Measurements from ENCODE around the gene ANKRD10.

The ANKRD10 gene

DNA sequence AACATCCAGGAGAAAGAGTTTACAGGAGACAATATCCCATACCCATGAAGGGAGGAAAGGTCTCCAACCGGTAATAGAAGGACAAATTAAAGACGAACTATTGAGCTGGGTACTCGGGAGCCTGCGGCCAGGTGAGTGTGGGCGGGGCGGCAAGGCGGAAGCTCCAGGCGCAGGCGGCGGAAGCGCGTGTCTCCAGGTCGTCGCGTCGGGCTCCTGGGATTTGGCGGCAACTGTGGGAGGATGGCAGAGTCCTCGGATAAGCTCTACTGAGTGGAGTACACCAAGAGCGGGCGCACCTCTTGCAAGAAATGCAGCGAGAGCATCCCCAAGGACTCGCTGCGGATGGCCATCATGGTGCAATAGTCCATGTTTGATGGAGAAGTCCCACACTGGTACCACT is 21.6 kb upstream of the ANKRD10 start:
- H3K4me1 ChIP-seq (ENCODE audit: insufficient read depth, poor library complexity, severe bottlenecking), result no peaks in the 10 kb centered on the region
- no peak overlapping the region for H3K27ac ChIP-seq (ENCODE audit: poor library complexity, severe bottlenecking)
- ATAC-seq (ENCODE audit: low read depth) (no peak), DNase-seq (ENCODE audit: low spot score) (no peak)
- H3K36me3 ChIP-seq (ENCODE audit: low read depth), result no peaks in the 10 kb centered on the region
- H3K9me3 ChIP-seq (ENCODE audit: severe bottlenecking), result no peaks in the 10 kb centered on the region
- no peaks in the 10 kb centered on the region for H3K27me3 ChIP-seq (ENCODE audit: insufficient read depth, poor library complexity, severe bottlenecking)
- TF ChIP-seq, protein P1, sequence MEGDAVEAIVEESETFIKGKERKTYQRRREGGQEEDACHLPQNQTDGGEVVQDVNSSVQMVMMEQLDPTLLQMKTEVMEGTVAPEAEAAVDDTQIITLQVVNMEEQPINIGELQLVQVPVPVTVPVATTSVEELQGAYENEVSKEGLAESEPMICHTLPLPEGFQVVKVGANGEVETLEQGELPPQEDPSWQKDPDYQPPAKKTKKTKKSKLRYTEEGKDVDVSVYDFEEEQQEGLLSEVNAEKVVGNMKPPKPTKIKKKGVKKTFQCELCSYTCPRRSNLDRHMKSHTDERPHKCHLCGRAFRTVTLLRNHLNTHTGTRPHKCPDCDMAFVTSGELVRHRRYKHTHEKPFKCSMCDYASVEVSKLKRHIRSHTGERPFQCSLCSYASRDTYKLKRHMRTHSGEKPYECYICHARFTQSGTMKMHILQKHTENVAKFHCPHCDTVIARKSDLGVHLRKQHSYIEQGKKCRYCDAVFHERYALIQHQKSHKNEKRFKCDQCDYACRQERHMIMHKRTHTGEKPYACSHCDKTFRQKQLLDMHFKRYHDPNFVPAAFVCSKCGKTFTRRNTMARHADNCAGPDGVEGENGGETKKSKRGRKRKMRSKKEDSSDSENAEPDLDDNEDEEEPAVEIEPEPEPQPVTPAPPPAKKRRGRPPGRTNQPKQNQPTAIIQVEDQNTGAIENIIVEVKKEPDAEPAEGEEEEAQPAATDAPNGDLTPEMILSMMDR (IDR thresholded peaks at IDR 0.05; ENCODE audit: poor library complexity, severe bottlenecking), result no peak
- H3K4me3 ChIP-seq (ENCODE audit: severe bottlenecking), result no peak overlapping the region

DNA sequence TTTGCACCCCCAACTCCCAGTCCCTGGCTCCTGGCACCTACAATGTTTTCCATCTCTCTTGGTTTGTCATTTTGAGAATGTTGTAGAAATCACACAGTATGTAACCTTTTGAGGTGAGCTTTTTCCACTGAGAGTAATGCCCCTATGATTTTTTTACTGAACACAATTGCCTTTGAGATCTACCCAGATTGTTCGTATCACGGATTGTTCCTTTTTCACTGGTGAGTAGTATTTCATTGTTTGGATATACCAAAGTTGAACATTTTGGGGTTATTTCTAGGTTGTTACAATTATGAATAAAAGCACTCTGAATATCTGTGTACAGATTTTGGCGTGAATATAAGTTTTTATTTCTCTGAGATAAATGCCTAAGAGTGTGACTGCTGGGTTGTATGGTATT is 17.7 kb upstream of the ANKRD10 start:
- Histone ChIP-seq H3K27ac (ENCODE audit: poor library complexity, severe bottlenecking) (no peak overlapping the region), H3K4me3 (ENCODE audit: severe bottlenecking) (no peak overlapping the region), H3K9me3 (ENCODE audit: severe bottlenecking) (no peaks in the 10 kb centered on the region), H3K27me3 (ENCODE audit: insufficient read depth, poor library complexity, severe bottlenecking) (no peaks in the 10 kb centered on the region), H3K36me3 (ENCODE audit: low read depth) (no peaks in the 10 kb centered on the region), H3K4me1 (ENCODE audit: insufficient read depth, poor library complexity, severe bottlenecking) (no peaks in the 10 kb centered on the region)
- DNase-seq (ENCODE audit: low spot score), result no peak
- TF ChIP-seq, protein P1 (IDR thresholded peaks at IDR 0.05; ENCODE audit: poor library complexity, severe bottlenecking), result no peak
- no peak for ATAC-seq (ENCODE audit: low read depth)

DNA sequence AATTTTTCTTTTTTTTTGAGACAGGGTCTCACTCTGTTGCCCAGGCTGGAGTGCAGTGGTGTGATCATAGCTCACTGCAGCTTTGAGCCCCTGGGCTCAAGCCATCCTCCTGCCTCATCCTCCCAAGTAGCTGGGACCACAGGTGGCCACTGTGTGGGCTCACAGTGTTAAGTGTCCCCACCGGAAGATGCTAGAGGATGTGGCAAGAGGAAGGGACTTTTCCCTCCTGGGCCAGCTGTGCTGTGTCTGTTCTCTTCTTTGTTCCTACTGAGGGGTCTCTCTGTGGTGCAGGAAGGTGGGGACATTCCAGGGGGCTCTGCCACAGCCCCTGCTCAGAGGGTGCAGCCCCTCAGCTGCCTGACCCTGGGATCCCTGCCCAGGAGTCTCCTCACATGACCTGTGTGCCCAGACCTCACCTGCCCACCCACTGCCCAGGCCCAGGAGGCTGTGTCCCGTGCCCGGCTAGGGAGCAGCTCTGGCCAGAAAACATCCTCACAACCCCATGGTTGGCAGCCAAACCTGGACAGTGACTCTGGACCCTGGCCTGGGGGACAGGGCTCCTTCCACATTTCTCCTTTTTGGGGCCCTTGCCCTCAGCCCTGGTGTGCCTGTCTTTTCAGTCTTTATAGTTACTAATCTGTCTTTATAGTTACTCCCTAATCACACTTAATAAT is 14.4 kb upstream of the ANKRD10 start:
- H3K36me3 ChIP-seq (ENCODE audit: low read depth), result no peaks in the 10 kb centered on the region
- ATAC-seq (ENCODE audit: low read depth) (no peak), DNase-seq (ENCODE audit: low spot score) (no peak)
- no peaks in the 10 kb centered on the region for H3K9me3 ChIP-seq (ENCODE audit: severe bottlenecking)
- H3K27me3 ChIP-seq (ENCODE audit: insufficient read depth, poor library complexity, severe bottlenecking), result no peaks in the 10 kb centered on the region
- no peak overlapping the region for H3K4me3 ChIP-seq (ENCODE audit: severe bottlenecking)
- no peak overlapping the region for H3K27ac ChIP-seq (ENCODE audit: poor library complexity, severe bottlenecking)
- TF ChIP-seq, protein P1 (IDR thresholded peaks at IDR 0.05; ENCODE audit: poor library complexity, severe bottlenecking), result no peak
- no peaks in the 10 kb centered on the region for H3K4me1 ChIP-seq (ENCODE audit: insufficient read depth, poor library complexity, severe bottlenecking)

DNA sequence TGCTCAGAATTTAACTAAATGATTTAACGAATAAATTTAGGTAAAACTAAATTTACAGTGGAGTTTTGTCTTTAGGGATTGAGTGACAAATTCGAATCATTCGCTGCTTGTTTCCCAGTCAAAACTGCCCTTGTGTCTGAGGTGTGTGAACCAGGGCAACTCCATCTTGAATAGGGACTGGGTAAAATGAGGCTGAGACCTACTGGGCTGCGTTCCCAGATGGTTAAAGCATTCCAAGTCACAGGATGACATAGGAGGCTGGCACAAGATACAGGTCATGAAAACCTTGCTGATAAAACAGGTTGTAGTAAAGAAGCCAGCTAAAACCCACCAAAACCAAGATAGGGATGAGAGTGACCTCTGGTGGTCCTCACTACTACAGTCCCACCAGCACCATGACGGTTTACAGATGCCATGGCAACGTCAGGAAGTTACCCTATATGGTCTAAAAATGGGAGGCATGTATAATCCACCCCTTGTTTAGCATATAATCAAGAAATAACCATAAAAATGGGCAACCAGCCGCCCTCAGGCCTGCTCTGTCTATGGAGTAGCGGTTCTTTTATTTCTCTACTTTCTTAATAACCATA is 10.2 kb upstream of the ANKRD10 start:
- TF ChIP-seq, protein P1 (IDR thresholded peaks at IDR 0.05; ENCODE audit: poor library complexity, severe bottlenecking), result peak; percentile 27
- Histone ChIP-seq H3K27me3 (ENCODE audit: insufficient read depth, poor library complexity, severe bottlenecking) (no peaks in the 10 kb centered on the region), H3K4me1 (ENCODE audit: insufficient read depth, poor library complexity, severe bottlenecking) (no peaks in the 10 kb centered on the region), H3K9me3 (ENCODE audit: severe bottlenecking) (no peaks in the 10 kb centered on the region), H3K27ac (ENCODE audit: poor library complexity, severe bottlenecking) (no peak overlapping the region), H3K4me3 (ENCODE audit: severe bottlenecking) (no peak overlapping the region), H3K36me3 (ENCODE audit: low read depth) (no peaks in the 10 kb centered on the region)
- DNase-seq (ENCODE audit: low spot score) (no peak), ATAC-seq (ENCODE audit: low read depth) (no peak)

DNA sequence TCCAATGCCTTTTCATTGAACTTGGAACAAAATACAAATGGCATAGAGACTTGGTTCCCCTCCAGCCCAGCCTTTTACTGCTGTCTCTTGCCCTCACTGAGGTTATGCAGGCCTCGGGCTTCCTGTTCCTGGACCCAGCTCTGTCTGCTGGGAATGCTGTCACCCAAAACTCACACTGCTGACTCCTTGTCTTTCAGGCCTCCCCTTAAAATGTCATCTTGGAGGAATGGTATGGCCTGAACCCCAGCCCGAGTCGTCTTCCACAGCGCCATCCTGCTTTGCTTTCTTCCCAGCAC is 9.7 kb upstream of the ANKRD10 start:
- DNase-seq (ENCODE audit: low spot score) (no peak), ATAC-seq (ENCODE audit: low read depth) (no peak)
- H3K9me3 ChIP-seq (ENCODE audit: severe bottlenecking), result no peaks in the 10 kb centered on the region
- H3K4me3 ChIP-seq (ENCODE audit: severe bottlenecking), result no peak overlapping the region
- no peak overlapping the region for H3K27ac ChIP-seq (ENCODE audit: poor library complexity, severe bottlenecking)
- H3K4me1 ChIP-seq (ENCODE audit: insufficient read depth, poor library complexity, severe bottlenecking), result no peaks in the 10 kb centered on the region
- no peaks in the 10 kb centered on the region for H3K36me3 ChIP-seq (ENCODE audit: low read depth)
- TF ChIP-seq, protein P1 (IDR thresholded peaks at IDR 0.05; ENCODE audit: poor library complexity, severe bottlenecking), result no peak
- no peaks in the 10 kb centered on the region for H3K27me3 ChIP-seq (ENCODE audit: insufficient read depth, poor library complexity, severe bottlenecking)

Data from RWPE2 (cell line).